ENCODE data around the gene TNNC1.

Gene TNNC1

GRCh38 chr3:52401551-52401950 is 52.3 kb downstream of the TNNC1 start:
- DNase-seq (ENCODE audit: low spot score) = no peak
